GM12891 (cell line): ENCODE results near the gene ASTN2.

Experiments
- DNase-seq: peaks from one replicate; pipeline ENCODE4 v3.0.0; 2011; ENCODE audit warnings: low spot score; ENCODE audit not compliant: insufficient read length
- FAIRE-seq: peaks from 2 replicates; lab custom pipeline; 2011; peaks lifted over from hg19 to GRCh38; lab: Jason Lieb, UNC
- PAX5 ChIP-seq: IDR thresholded peaks from 2 replicates; pipeline ENCODE4 v1.6.1; 2011; ENCODE audit warnings: low read length, moderate library complexity, mild to moderate bottlenecking; ENCODE audit not compliant: insufficient read depth, severe bottlenecking
- POLR2A ChIP-seq: IDR thresholded peaks from 2 replicates; pipeline ENCODE4 v1.6.1; 2011; ENCODE audit warnings: low read depth, low read length, control low read depth
- POLR2AphosphoS5 ChIP-seq: IDR thresholded peaks from 2 replicates; pipeline ENCODE4 v1.6.1; 2011; ENCODE audit warnings: low read depth, low read length, control low read depth
- POU2F2 ChIP-seq: IDR thresholded peaks from 2 replicates; pipeline ENCODE4 v1.6.1; 2011; ENCODE audit warnings: low read depth, mild to moderate bottlenecking, control low read depth, low read length, moderate library complexity
- SPI1 ChIP-seq: IDR thresholded peaks from 2 replicates; pipeline ENCODE4 v1.6.1; 2011; ENCODE audit warnings: low read depth, low read length, control low read depth
- TAF1 ChIP-seq: IDR thresholded peaks from 2 replicates; pipeline ENCODE4 v1.6.1; 2011; ENCODE audit warnings: low read depth, low read length, control low read depth

Gene ASTN2

GRCh38 chr9:117084221-117084620 lies 330.6 kb downstream of the ASTN2 start:
- no peak for TF ChIP-seq TAF1
- no peak for TF ChIP-seq SPI1
- TF ChIP-seq PAX5: no peak
- TF ChIP-seq POLR2AphosphoS5: no peak
- no peak for TF ChIP-seq POLR2A
- TF ChIP-seq POU2F2: no peak
- DNase-seq: no peak
- FAIRE-seq: no peak

- no peak for DNase-seq
- FAIRE-seq: no peak
- TF ChIP-seq POLR2A: no peak
- TF ChIP-seq TAF1: no peak
- TF ChIP-seq PAX5: no peak
- TF ChIP-seq POU2F2: no peak
- no peak for TF ChIP-seq SPI1
- TF ChIP-seq POLR2AphosphoS5: no peak
These were observed 331.3 kb downstream of the ASTN2 start for GRCh38 chr9:117083559-117083958.

GRCh38 chr9:117081641-117082317 lies 333.1 kb downstream of the ASTN2 start:
- no peak for TF ChIP-seq TAF1
- no peak for TF ChIP-seq POU2F2
- no peak for TF ChIP-seq POLR2AphosphoS5
- no peak for TF ChIP-seq POLR2A
- no peak for TF ChIP-seq SPI1
- TF ChIP-seq PAX5: no peak
- FAIRE-seq: no peak
- no peak for DNase-seq

GRCh38 chr9:117080765-117081390 lies 334.0 kb downstream of the ASTN2 start:
- no peak for DNase-seq
- no peak for TF ChIP-seq POU2F2
- no peak for TF ChIP-seq SPI1
- no peak for TF ChIP-seq TAF1
- TF ChIP-seq POLR2AphosphoS5: no peak
- no peak for TF ChIP-seq PAX5
- TF ChIP-seq POLR2A: no peak
- no peak for FAIRE-seq

GRCh38 chr9:117076571-117077290 lies 338.1 kb downstream of the ASTN2 start:
- DNase-seq (no peak), FAIRE-seq (no peak)

GRCh38 chr9:117075636-117076035 lies 339.2 kb downstream of the ASTN2 start:
- DNase-seq (no peak), FAIRE-seq (no peak)
- no peak for TF ChIP-seq POLR2AphosphoS5
- no peak for TF ChIP-seq TAF1
- no peak for TF ChIP-seq SPI1
- no peak for TF ChIP-seq POLR2A
- TF ChIP-seq POU2F2: no peak
- TF ChIP-seq PAX5: no peak

More at GRCh38 chr9:117076571-117077290, 338.1 kb downstream of the ASTN2 start:
- TF ChIP-seq TAF1 (no peak), POLR2A (no peak), POLR2AphosphoS5 (no peak), POU2F2 (no peak), SPI1 (no peak), PAX5 (no peak)

- FAIRE-seq (no peak), DNase-seq (no peak)
- TF ChIP-seq PAX5 (no peak), TAF1 (no peak), SPI1 (no peak), POU2F2 (no peak), POLR2AphosphoS5 (no peak), POLR2A (no peak)
These were observed 339.9 kb downstream of the ASTN2 start for GRCh38 chr9:117074784-117075520.

GRCh38 chr9:117074342-117074662 lies 340.6 kb downstream of the ASTN2 start:
- FAIRE-seq (no peak), DNase-seq (no peak)
- TF ChIP-seq POLR2A: no peak
- no peak for TF ChIP-seq PAX5
- no peak for TF ChIP-seq POU2F2
